CD4-positive, alpha-beta memory T cell (primary cell): ENCODE data around the gene KITLG. TPM values are rescaled to one million over a fixed set of nuclear protein-coding genes. Genes with fewer than 3 reads are reported as not detected.
"Not testable (repeated sequence)": the region's sequence is repeated elsewhere in the genome, so short reads cannot be mapped to it uniquely, and the experiment has no call there.

Source experiments
- CTCF ChIA-PET: fragments of 350-600 bp; sonication (Branson Sonifier 250); formaldehyde crosslinking; loops from one replicate; lab custom pipeline; 2021; ENCODE audit warnings: inconsistent platforms; ENCODE audit not compliant: partially characterized antibody; lab: Charles Lee
- POLR2A ChIA-PET: fragments of 350-600 bp; sonication (Branson Sonifier 250); formaldehyde crosslinking; loops from one replicate; lab custom pipeline; 2021; ENCODE audit not compliant: partially characterized antibody; lab: Charles Lee
- DNase-seq, 5 donors: peaks; one replicate each; pipeline versions ENCODE4 v3.0.0 to v3.0.0-alpha.2; 2020 to 2022; ENCODE audit warnings: mixed read lengths in 1 of 5
- H3K27ac ChIP-seq: one replicate; pipeline ENCODE4 v1.7.0; 2013; ENCODE audit warnings: low read depth, low read length
- H3K27me3 ChIP-seq: 2 replicates; pipeline ENCODE4 v1.7.0; 2013; ENCODE audit warnings: mild to moderate bottlenecking, low read length, moderate library complexity; ENCODE audit not compliant: insufficient read depth
- H3K36me3 ChIP-seq: 2 replicates; pipeline ENCODE4 v1.7.0; 2013; ENCODE audit warnings: mild to moderate bottlenecking, low read length, moderate library complexity; ENCODE audit not compliant: insufficient read depth
- H3K4me1 ChIP-seq: 2 replicates; pipeline ENCODE4 v1.7.0; 2013; ENCODE audit warnings: mild to moderate bottlenecking, low read length, moderate library complexity; ENCODE audit not compliant: insufficient read depth
- H3K4me3 ChIP-seq, 2 donors: one replicate each; pipeline ENCODE4 v1.7.0; 2013; ENCODE audit warnings: low read length in 2 of 2, mild to moderate bottlenecking in 1 of 2
- H3K9me3 ChIP-seq, 2 donors: one replicate each; pipeline ENCODE4 v1.7.0; 2013; ENCODE audit warnings: low read length in 2 of 2, control low read depth in 1 of 2; ENCODE audit not compliant: control insufficient read depth in 1 of 2
- H3K27ac Mint-ChIP-seq, 7 donors: one replicate each; pipeline ENCODE4 v1.8.0; 2020 to 2021; ENCODE audit warnings: mixed read lengths in 7 of 7, mild to moderate bottlenecking in 6 of 7, inconsistent platforms in 3 of 7, moderate library complexity in 3 of 7
- H3K27me3 Mint-ChIP-seq, 2 donors: one replicate each; pipeline ENCODE4 v1.8.0; 2020 to 2021; ENCODE audit warnings: mixed read lengths in 2 of 2
- H3K36me3 Mint-ChIP-seq, 2 donors: one replicate each; pipeline ENCODE4 v1.8.0; 2020 to 2021; ENCODE audit warnings: mixed read lengths in 2 of 2, inconsistent platforms in 1 of 2, mild to moderate bottlenecking in 1 of 2
- H3K4me1 Mint-ChIP-seq, 4 donors: one replicate each; pipeline ENCODE4 v1.8.0; 2020 to 2021; ENCODE audit warnings: mixed read lengths in 4 of 4, mild to moderate bottlenecking in 1 of 4
- H3K4me3 Mint-ChIP-seq, 8 donors: one replicate each; pipeline ENCODE4 v1.8.0; 2020 to 2021; ENCODE audit warnings: mixed read lengths in 8 of 8, mild to moderate bottlenecking in 7 of 8, moderate library complexity in 6 of 8, inconsistent platforms in 3 of 8
- H3K9me3 Mint-ChIP-seq, 8 donors: one replicate each; pipeline ENCODE4 v1.8.0; 2020 to 2021; ENCODE audit warnings: mixed read lengths in 8 of 8, mild to moderate bottlenecking in 5 of 8, inconsistent platforms in 3 of 8, moderate library complexity in 1 of 8
- intact Hi-C: fragments of 100-400 bp; cut with micrococcal nuclease; formaldehyde crosslinking; loops from one replicate; pipeline ENCODE4 v1.15.1; 2023
- polyA plus RNA-seq, 2 donors: library from polyadenylated mRNA; unstranded; fragments of 300-500 nt; fragmentation: Illumina TruSeq; gene quantifications; one replicate each; pipeline ENCODE4 v1.2.3, GENCODE V29; 2021
- total RNA-seq, 2 experiments: library from RNA; stranded (reverse); gene quantifications; one replicate each; pipeline ENCODE4 v1.2.3, GENCODE V29; 2021

KITLG gene
- total and polyA plus RNA-seq, 4 experiments from 2014 or later, result 0.14 TPM; not detected in 3

DNA sequence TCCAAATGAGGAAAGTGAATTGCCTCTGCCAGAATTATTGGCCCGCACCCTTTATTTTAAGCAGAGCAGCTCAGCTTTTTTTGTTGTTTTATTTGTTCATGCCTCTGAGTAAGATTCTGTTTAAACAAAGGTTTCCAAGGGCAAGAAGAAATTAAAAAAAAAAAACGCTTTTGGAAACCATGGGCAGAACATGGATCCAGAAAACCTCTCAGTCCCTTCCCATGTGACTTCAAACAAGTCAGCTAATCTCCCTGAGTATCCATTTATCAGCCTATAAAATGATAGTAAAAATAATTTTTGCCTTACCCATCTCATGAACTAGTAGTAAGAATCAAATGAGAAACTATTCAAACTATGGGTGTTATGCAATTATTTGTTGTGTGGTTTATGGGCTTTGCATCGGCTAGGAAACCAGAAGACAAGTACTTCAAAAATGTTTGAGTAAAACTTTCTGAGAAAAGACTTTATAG, 27.6 kb downstream of the KITLG start:
- H3K36me3 ChIP-seq, result no peaks in the 10 kb centered on the region
- H3K4me1 Mint-ChIP-seq, result no peaks in the 10 kb centered on the region
- no peaks in the 10 kb centered on the region for H3K9me3 Mint-ChIP-seq
- intact Hi-C loops, result no loop called here
- POLR2A ChIA-PET, result no interaction called here
- H3K9me3 ChIP-seq, result no peaks in the 10 kb centered on the region
- no peaks in the 10 kb centered on the region for H3K27me3 ChIP-seq
- no peak overlapping the region for H3K27ac Mint-ChIP-seq
- H3K4me3 Mint-ChIP-seq, result no peak overlapping the region
- no peak for DNase-seq
- no peaks in the 10 kb centered on the region for H3K27me3 Mint-ChIP-seq
- H3K36me3 Mint-ChIP-seq, result no peaks in the 10 kb centered on the region
- no peaks in the 10 kb centered on the region for H3K4me1 ChIP-seq
- CTCF ChIA-PET, result no interaction called here
- no peak overlapping the region for H3K27ac ChIP-seq
- no peak overlapping the region for H3K4me3 ChIP-seq

GRCh38 chr12:88549929-88550328, 30.3 kb downstream of the KITLG start:
- Mint-ChIP-seq H3K27me3 (no peaks in the 10 kb centered on the region), H3K36me3 (no peaks in the 10 kb centered on the region), H3K4me3 (no peak overlapping the region), H3K4me1 (no peaks in the 10 kb centered on the region), H3K27ac (no peak overlapping the region), H3K9me3 (peaks cover 0 to 2% (median 0%) of the 10 kb centered on the region in 8 donors)
- no peaks in the 10 kb centered on the region for H3K36me3 ChIP-seq
- DNase-seq, result no peak
- H3K27ac ChIP-seq, result no peak overlapping the region
- no peak overlapping the region for H3K4me3 ChIP-seq
- H3K9me3 ChIP-seq, result no peaks in the 10 kb centered on the region
- intact Hi-C loops, result no loop called here
- H3K27me3 ChIP-seq, result no peaks in the 10 kb centered on the region
- ChIA-PET POLR2A (no interaction called here), CTCF (no interaction called here)
- H3K4me1 ChIP-seq, result no peaks in the 10 kb centered on the region

GRCh38 chr12:88547949-88548348, 32.3 kb downstream of the KITLG start:
- CTCF ChIA-PET, H3K27ac ChIP-seq, H3K4me3 Mint-ChIP-seq, intact Hi-C loops, DNase-seq, H3K9me3 ChIP-seq, H3K27me3 ChIP-seq, POLR2A ChIA-PET, H3K4me3 ChIP-seq, H3K27ac Mint-ChIP-seq, H3K9me3 Mint-ChIP-seq, H3K4me1 Mint-ChIP-seq, H3K4me1 ChIP-seq, H3K36me3 Mint-ChIP-seq, H3K27me3 Mint-ChIP-seq, H3K36me3 ChIP-seq: not testable (repeated sequence)

GRCh38 chr12:88546853-88547252, 33.4 kb downstream of the KITLG start:
- H3K27me3 Mint-ChIP-seq, result peaks cover 0 to 2% of the 10 kb centered on the region in 2 donors
- POLR2A ChIA-PET, result no interaction called here
- H3K36me3 ChIP-seq, result no peaks in the 10 kb centered on the region

DNA sequence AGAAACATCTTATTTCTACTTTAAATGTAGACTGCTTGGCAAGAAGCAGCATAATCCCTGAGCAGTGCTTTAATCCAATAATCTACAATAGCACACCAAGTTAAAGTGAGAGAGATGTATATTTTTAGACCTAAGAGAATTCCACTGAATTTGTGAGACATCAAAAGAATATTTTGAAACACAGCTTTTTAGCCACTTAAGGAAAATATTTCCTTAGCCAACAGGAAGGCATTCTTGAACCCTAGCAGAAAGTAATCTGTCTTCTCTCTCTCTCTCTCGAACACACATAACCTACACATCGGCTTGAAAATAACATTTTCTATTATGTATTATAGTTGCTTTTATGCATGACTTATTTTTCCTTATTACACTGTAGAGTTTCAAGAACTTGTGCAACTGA, 34.0 kb downstream of the KITLG start:
- intact Hi-C loops, result no loop called here
- no peak overlapping the region for H3K4me3 Mint-ChIP-seq
- Histone ChIP-seq H3K27me3 (no peaks in the 10 kb centered on the region), H3K27ac (no peak overlapping the region), H3K9me3 (no peaks in the 10 kb centered on the region), H3K4me1 (no peaks in the 10 kb centered on the region), H3K4me3 (no peak overlapping the region), H3K36me3 (no peaks in the 10 kb centered on the region)
- peaks cover 0 to 3% (median 0%) of the 10 kb centered on the region in 8 donors for H3K9me3 Mint-ChIP-seq
- no peaks in the 10 kb centered on the region for H3K36me3 Mint-ChIP-seq
- DNase-seq, result no peak
- ChIA-PET CTCF (no interaction called here), POLR2A (no interaction called here)
- no peaks in the 10 kb centered on the region for H3K4me1 Mint-ChIP-seq
- no peak overlapping the region for H3K27ac Mint-ChIP-seq
- H3K27me3 Mint-ChIP-seq, result peaks cover 0 to 2% of the 10 kb centered on the region in 2 donors

More at GRCh38 chr12:88546853-88547252, 33.4 kb downstream of the KITLG start:
- DNase-seq, result no peak
- Histone ChIP-seq H3K4me1 (no peaks in the 10 kb centered on the region), H3K9me3 (no peaks in the 10 kb centered on the region), H3K27ac (no peak overlapping the region), H3K27me3 (no peaks in the 10 kb centered on the region), H3K4me3 (no peak overlapping the region)
- intact Hi-C loops, result no loop called here
- Mint-ChIP-seq H3K9me3 (peaks cover 0 to 3% (median 0%) of the 10 kb centered on the region in 8 donors), H3K36me3 (no peaks in the 10 kb centered on the region), H3K4me3 (no peak overlapping the region), H3K27ac (no peak overlapping the region), H3K4me1 (no peaks in the 10 kb centered on the region)
- CTCF ChIA-PET, result no interaction called here

DNA sequence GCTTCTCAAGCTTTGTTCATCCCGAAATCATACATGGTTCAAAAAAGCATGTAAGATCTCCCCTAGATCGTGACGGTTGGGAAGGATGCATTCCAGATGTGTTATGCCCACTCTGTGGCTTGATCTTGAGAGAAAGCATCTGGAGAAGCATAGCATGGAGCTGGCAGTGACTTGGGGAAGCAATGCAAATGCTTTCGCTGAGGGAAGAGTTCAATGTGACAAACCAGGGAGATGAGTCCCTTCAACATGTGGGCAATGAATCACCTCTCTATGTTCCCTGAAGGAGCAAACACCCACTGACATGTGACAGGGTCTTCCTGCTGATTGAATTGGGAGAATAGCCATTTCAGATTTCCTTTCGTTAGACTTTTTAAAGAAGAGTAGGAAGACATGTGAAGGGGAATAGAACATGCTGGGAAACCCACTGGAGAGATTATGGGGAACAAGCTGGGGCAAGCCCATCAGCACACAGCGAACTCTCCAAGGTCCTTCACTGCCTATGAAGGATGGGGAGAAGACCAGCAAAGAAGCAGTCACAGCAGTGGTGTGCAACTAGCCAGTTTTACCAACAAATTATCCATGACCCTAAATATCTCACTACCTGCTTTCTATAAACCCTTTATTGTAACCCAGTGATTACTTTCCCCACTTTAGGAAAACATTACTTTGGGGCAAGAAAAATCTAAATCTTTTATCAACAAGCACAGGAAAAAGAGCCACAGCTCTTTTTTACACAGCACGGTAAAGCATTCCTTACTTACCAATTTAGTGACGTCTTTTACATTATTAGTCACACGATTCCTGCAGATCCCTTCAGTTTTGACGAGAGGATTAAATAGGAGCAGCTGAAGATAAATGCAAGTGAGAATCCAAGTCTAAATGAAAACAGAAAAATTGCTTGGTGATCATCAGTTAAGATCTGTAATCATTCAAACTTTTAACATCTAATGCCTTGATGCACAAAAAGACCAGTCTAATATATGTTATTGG, 35.0 kb downstream of the KITLG start:
- no peaks in the 10 kb centered on the region for H3K36me3 Mint-ChIP-seq
- intact Hi-C loops, result no loop called here
- CTCF ChIA-PET, result no interaction called here

GRCh38 chr12:88539893-88540292, 40.4 kb downstream of the KITLG start:
- ChIA-PET CTCF (no interaction called here), POLR2A (no interaction called here)
- intact Hi-C loops, result no loop called here
- H3K9me3 ChIP-seq, result no peaks in the 10 kb centered on the region
- H3K27me3 ChIP-seq, result no peaks in the 10 kb centered on the region
- no peaks in the 10 kb centered on the region for H3K36me3 ChIP-seq
- H3K27ac Mint-ChIP-seq, result no peak overlapping the region
- no peaks in the 10 kb centered on the region for H3K4me1 ChIP-seq
- H3K27me3 Mint-ChIP-seq, result peaks cover 0 to 3% of the 10 kb centered on the region in 2 donors
- H3K36me3 Mint-ChIP-seq, result no peaks in the 10 kb centered on the region
- DNase-seq, result no peak
- peaks cover 0 to 4% (median under 1%) of the 10 kb centered on the region in 8 donors for H3K9me3 Mint-ChIP-seq
- no peaks in the 10 kb centered on the region for H3K4me1 Mint-ChIP-seq
- no peak overlapping the region for H3K4me3 Mint-ChIP-seq
- no peak overlapping the region for H3K4me3 ChIP-seq
- no peak overlapping the region for H3K27ac ChIP-seq

More for the DNA sequence above, 35.0 kb downstream of the KITLG start:
- peaks cover 0 to 2% of the 10 kb centered on the region in 2 donors for H3K27me3 Mint-ChIP-seq
- no peak overlapping the region for H3K27ac Mint-ChIP-seq
- H3K9me3 ChIP-seq, result no peaks in the 10 kb centered on the region
- no peaks in the 10 kb centered on the region for H3K4me1 ChIP-seq
- no peaks in the 10 kb centered on the region for H3K36me3 ChIP-seq
- no peaks in the 10 kb centered on the region for H3K27me3 ChIP-seq
- no peak overlapping the region for H3K27ac ChIP-seq
- DNase-seq, result no peak
- no peak overlapping the region for H3K4me3 ChIP-seq
- POLR2A ChIA-PET, result no interaction called here
- no peak overlapping the region for H3K4me3 Mint-ChIP-seq
- peaks cover 0 to 3% (median 0%) of the 10 kb centered on the region in 8 donors for H3K9me3 Mint-ChIP-seq
- no peaks in the 10 kb centered on the region for H3K4me1 Mint-ChIP-seq
